Epidermal melanocyte (primary cell): ENCODE data around the gene CYP19A1.

Experiments
- DNase-seq: peaks from one replicate; pipeline ENCODE4 v3.0.0; 2011; ENCODE audit warnings: low spot score; ENCODE audit not compliant: insufficient read length

The CYP19A1 gene

DNA sequence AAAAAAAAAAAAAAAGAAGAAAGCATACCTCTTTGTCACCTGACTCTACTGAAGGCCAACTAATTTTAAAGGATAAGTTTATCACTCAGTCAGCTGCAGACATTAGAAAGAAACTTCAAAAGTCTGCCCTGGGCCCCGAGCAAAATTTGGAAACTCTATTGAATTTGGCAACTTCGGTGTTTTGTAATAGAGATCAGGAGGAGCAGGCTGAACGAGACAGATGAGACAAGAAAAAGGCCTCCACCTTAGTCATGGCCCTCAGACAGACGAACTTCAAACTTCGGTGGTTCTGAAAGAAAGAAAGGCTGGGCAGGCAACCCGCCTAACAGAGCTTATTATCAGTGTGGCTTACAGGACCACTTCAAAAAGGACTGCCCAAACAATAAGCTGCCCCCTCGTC lies 21.6 kb upstream of the CYP19A1 start:
- no peak for DNase-seq

- DNase-seq, result no peak
Observed at GRCh38 chr15:51356983-51357382, 18.6 kb upstream of the CYP19A1 start.

GRCh38 chr15:51356147-51356546 lies 17.8 kb upstream of the CYP19A1 start:
- DNase-seq, result no peak

GRCh38 chr15:51355096-51355495 lies 16.7 kb upstream of the CYP19A1 start:
- DNase-seq, result no peak

DNA sequence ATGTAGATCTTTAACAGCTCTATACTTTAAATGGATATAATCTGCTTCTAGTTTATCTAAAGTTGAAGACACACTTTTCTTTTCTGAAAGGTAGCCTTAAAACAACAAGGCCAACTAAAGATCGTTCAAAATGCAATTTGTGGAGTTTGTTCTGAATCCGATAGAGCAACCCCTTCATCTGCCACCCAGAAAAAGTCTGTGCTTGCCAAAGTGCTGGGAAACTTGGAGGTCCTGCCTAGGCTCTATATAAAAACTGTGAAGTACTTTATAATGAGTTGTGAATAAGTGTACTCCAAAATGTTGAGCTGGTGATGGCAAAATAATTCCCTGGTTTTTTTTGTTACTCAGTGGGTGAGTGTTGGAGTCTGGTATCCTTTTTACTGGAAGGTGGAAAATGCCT lies 15.6 kb upstream of the CYP19A1 start:
- DNase-seq, result no peak

DNA sequence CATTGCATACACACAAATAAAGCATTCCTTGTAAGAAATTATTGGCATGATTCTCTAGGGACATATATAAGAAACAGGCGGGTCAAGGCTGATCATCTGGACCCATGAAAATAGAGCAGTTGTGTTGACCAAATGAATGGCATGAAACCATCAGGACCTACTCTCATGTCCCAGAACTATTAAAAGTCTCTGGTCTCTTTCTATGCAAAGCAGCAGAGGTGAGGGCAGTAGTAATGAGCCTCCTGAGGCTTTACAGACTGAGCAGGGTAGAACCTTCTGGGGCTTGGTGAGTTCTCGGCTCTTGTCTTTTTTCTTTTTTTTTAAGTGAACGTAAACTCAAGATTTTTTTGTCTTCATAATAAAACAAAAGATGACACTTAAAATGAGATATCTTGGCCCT lies 12.3 kb upstream of the CYP19A1 start:
- no peak for DNase-seq

DNA sequence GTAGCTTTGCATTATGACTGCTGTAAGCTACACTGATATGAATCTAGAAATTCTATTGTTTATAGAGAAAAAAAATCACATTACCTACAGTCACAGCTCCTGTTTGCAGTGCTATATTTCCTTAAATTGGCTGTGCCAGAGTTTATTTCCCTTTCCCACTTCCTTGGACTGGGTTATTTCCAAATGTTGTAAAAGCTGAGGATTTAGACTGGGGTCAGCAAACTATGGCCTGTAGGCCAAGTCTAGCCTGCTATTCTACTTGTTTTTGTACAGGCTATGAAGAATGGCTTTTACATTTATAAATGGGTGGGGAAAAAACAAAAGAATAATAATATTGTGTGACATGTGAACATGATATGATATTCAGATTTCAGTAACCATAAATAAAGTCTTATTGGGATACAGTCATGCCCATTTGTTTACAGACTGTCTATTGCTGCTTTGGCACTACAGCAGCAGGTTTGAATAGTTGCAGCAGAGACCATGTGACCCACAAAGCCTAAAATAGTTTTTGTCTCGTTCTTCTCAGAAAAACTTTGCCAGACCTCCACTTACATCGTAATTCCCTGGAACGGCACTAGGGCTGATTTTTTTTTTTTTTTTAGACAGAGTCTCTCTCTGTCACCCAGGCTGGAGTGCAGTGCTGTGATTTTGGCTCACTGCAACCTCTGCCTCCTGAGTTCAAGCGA lies 10.9 kb upstream of the CYP19A1 start:
- no peak for DNase-seq

- DNase-seq, result no peak
Observed at GRCh38 chr15:51348688-51349087, 10.3 kb upstream of the CYP19A1 start.

DNA sequence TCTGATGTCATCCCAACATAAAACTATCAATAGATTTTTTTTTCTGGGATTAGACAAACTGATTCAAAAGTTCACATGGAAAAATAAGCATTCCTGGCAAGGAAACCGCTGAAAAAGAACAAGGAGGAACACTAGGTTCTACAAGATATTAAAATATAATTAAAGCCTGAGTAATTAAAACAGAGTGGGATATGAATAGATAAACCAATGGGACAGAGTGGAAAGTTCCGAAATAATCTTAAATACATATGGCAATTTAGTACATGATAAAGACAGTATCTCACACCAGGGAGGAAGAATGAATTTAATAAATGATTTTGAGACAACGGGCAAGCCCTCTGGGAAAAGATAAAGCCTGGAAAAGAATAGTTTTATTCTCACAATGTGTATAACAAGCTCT lies 7.7 kb upstream of the CYP19A1 start:
- DNase-seq, result no peak

- no peak for DNase-seq
Observed at GRCh38 chr15:51343466-51343865, 5.1 kb upstream of the CYP19A1 start.

- DNase-seq, result no peak
Observed at GRCh38 chr15:51342227-51342999, 4.0 kb upstream of the CYP19A1 start.

DNA sequence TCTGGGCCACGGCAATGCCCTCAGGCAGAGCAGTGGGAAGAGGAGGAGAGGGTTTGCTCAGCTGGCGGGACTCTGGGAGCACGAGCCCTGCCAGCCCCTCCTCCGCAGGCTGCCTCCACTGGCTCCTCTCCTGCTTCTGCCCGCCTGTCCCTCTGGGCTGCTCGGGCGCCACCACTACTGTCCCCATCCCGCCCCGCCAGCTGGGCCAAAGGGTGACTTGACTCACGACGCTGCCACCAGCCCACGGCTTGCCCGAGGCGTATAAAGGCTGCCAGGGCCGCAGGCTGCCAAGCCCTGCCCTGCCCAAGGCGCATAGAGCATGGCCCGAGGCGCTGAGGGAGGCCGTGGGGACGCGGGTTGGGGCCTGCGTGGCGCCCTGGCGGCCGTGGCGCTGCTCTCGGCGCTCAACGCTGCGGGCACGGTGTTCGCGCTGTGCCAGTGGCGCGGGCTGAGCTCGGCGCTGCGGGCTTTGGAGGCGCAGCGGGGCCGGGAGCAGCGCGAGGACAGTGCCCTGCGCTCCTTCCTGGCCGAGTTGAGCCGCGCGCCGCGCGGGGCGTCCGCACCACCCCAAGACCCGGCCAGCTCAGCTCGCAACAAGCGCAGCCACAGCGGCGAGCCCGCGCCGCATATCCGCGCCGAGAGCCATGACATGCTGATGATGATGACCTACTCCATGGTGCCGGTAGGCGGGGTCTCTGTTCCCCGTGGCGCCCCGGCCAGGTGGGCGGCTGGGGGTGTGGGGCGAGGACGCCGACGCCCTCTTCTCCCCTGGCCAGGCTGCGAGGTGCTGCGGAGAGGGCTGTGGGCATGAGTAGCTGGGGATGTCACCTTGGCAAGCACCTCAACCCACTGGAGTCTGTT lies 3.2 kb upstream of the CYP19A1 start, which contains the start of gene GLDN:
TSS of gene GLDN (plus strand) at position 290 of the 861 bp plus-strand sequence. CDS start at position 320, 30 bp downstream.
- no peak for DNase-seq

DNA sequence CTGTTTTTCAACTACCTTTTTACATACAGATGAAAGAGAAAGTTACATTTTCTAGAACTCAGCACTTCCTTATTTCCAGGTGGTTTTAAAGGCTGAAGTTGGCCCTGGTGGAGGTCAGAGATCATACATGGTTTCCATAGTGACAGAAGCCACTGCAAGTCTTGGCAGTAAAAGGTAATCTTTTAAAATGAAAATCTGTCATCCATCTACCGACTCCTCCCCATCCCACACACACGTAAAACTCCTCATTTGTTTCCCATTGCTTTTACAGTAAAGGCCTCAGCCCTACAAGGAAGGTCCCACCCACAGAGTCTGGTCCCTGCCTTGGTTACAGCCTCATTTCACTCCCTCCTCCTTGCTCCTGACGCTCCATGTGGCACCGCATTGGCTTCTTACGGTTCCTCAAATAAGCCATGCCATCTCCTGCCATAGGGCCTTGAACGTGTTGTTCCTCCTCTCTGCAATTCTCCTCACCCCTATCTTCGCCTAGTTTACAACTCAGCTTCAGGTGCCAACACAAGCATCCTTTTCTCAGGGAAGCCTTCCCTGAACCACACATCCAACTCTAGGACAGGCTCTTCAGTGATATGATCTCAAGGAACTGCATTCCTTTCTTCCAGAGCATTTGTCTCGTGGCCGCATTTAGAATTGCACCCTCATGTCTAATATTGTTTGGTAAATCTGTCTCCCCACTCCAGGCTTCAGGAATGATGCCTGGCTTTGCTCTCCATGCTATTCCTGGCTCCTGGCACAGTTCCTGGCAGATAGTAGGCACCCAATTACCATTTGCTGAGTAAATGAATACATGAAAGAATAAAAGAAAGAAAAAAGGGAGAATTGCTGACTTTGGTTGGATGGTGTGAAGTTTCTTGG lies 2.6 kb downstream of the CYP19A1 start:
- no peak for DNase-seq

- DNase-seq, result no peak
Observed at GRCh38 chr15:51335087-51335486, 3.3 kb downstream of the CYP19A1 start.

GRCh38 chr15:51334011-51334451 lies 4.4 kb downstream of the CYP19A1 start:
- no peak for DNase-seq

DNA sequence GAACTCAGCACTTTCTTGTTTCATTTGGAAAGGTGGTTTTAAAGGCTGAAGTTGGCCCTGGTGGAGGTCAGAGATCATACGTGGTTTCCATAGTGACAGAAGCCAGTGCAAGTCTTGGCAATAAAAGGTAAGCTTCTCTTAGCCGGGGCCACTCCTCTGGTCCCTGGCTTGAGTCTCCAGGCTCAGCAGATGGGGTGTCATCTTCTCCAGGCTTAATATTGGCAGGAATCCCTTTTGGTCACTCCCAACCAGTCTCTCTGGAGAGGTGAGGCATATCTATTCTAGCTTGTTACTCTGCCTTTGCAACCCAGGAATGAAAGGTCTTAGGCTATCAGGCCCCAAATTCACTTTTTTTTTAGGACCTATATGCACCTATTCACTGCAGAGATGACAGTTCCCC lies 4.8 kb downstream of the CYP19A1 start:
- DNase-seq, result no peak

GRCh38 chr15:51332206-51333147 lies 5.9 kb downstream of the CYP19A1 start:
- DNase-seq, result no peak

- no peak for DNase-seq
Observed at GRCh38 chr15:51331141-51331540, 7.3 kb downstream of the CYP19A1 start.

- DNase-seq, result no peak
Observed at GRCh38 chr15:51328926-51329325, 9.5 kb downstream of the CYP19A1 start.

DNA sequence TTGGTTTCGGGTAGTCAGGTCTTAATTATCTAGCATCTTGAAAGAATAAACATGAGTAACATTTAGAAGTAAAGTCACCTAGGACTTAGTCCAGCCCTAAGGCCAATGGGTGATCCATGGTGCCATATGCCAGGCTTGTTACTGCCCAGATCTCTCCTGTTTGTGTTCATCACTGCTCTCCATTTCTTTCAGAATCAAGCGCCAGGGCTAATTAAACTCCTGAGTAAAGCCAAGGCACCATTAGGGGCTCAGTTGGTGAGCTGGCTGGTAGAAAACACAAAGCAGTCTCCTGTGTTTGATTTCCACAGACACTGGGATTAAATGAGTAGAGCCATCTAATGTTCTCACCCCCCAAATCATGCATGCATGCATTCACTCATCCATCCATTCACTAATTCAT lies 11.3 kb downstream of the CYP19A1 start:
- no peak for DNase-seq
